Measurements from ENCODE around the gene BEST4. TPM values are rescaled to one million over a fixed set of nuclear protein-coding genes. Genes with fewer than 3 reads are reported as not detected.

BEST4 gene
- total RNA-seq, 1 experiment from 2014 or later, result not detected

- ChIA-PET CTCF (no interaction called here), POLR2A (ENCODE audit: unreplicated experiment) (interaction anchor here (0.6 kb wide), 1 partner anchor 56 kb away, joined by 4 read pairs; no protein-coding TSS in a partner anchor)
- no peaks in the 10 kb centered on the region for H3F3A ChIP-seq (ENCODE audit: low read length, unreplicated experiment)
- TF ChIP-seq EZH2phosphoT487 (IDR thresholded peaks at IDR 0.05; ENCODE audit: borderline replicate concordance, low read length), result no peak
- TF ChIP-seq EZH2 (IDR thresholded peaks at IDR 0.05; ENCODE audit: low read length, unreplicated experiment), result no peak
- TF ChIP-seq CTCF (conservative IDR thresholded peaks at IDR 0.05; ENCODE audit: low read depth, low read length), result no peak
- no TSS peak for BruUV-seq (replicated peaks)
- H3K27me3 ChIP-seq (ENCODE audit: low read length), result no peaks in the 10 kb centered on the region
- no peaks in the 10 kb centered on the region for H3K4me1 ChIP-seq (ENCODE audit: insufficient read depth, low read length)
- no peak overlapping the region for H2AFZ ChIP-seq (ENCODE audit: low read length)
- no peak overlapping the region for H3K27ac ChIP-seq (ENCODE audit: low read length)
- H3K9me2 ChIP-seq (replicated peaks; ENCODE audit: low read length), result no peaks in the 10 kb centered on the region
- no peak overlapping the region for H3K4me3 ChIP-seq (ENCODE audit: low read length)
- no peak for ATAC-seq
- DNase-seq, result no peak
- no peaks in the 10 kb centered on the region for H3K79me2 ChIP-seq (ENCODE audit: low read length)
- no peaks in the 10 kb centered on the region for H3K9me3 ChIP-seq (ENCODE audit: low read length)
- no peak overlapping the region for H3K9ac ChIP-seq (ENCODE audit: low read length)
- H3K36me3 ChIP-seq (ENCODE audit: low read depth, low read length), result no peaks in the 10 kb centered on the region
- no peaks in the 10 kb centered on the region for H4K20me1 ChIP-seq (ENCODE audit: low read length)
- intact Hi-C loops (cut with micrococcal nuclease), result no loop called here
- no peak overlapping the region for H3K4me2 ChIP-seq (ENCODE audit: low read length)
Observed at GRCh38 chr1:44787506-44787905, 464 bp downstream of the BEST4 start.

GRCh38 chr1:44786841-44787426, 1.0 kb downstream of the BEST4 start:
- no peak overlapping the region for H2AFZ ChIP-seq (ENCODE audit: low read length)
- H3K4me1 ChIP-seq (ENCODE audit: insufficient read depth, low read length), result no peaks in the 10 kb centered on the region
- no TSS peak for BruUV-seq (replicated peaks)
- H3K9me3 ChIP-seq (ENCODE audit: low read length), result no peaks in the 10 kb centered on the region
- no peaks in the 10 kb centered on the region for H3K9me2 ChIP-seq (replicated peaks; ENCODE audit: low read length)
- no peak overlapping the region for H3K4me3 ChIP-seq (ENCODE audit: low read length)
- no peak overlapping the region for H3K27ac ChIP-seq (ENCODE audit: low read length)
- no peak for TF ChIP-seq CTCF (conservative IDR thresholded peaks at IDR 0.05; ENCODE audit: low read depth, low read length)
- TF ChIP-seq EZH2 (IDR thresholded peaks at IDR 0.05; ENCODE audit: low read length, unreplicated experiment), result no peak
- TF ChIP-seq EZH2phosphoT487 (IDR thresholded peaks at IDR 0.05; ENCODE audit: borderline replicate concordance, low read length), result no peak
- H3K36me3 ChIP-seq (ENCODE audit: low read depth, low read length), result no peaks in the 10 kb centered on the region
- no peak overlapping the region for H3K9ac ChIP-seq (ENCODE audit: low read length)
- DNase-seq, result no peak
- ChIA-PET CTCF (no interaction called here), POLR2A (ENCODE audit: unreplicated experiment) (no interaction called here)
- intact Hi-C loops (cut with micrococcal nuclease), result no loop called here
- no peaks in the 10 kb centered on the region for H3K79me2 ChIP-seq (ENCODE audit: low read length)
- ATAC-seq, result no peak
- H3K27me3 ChIP-seq (ENCODE audit: low read length), result no peaks in the 10 kb centered on the region
- H4K20me1 ChIP-seq (ENCODE audit: low read length), result no peaks in the 10 kb centered on the region
- H3K4me2 ChIP-seq (ENCODE audit: low read length), result no peak overlapping the region
- H3F3A ChIP-seq (ENCODE audit: low read length, unreplicated experiment), result no peaks in the 10 kb centered on the region

GRCh38 chr1:44786138-44786840, 1.7 kb downstream of the BEST4 start:
- Histone ChIP-seq H4K20me1 (ENCODE audit: low read length) (no peaks in the 10 kb centered on the region), H2AFZ (ENCODE audit: low read length) (no peak overlapping the region), H3K4me1 (ENCODE audit: insufficient read depth, low read length) (no peaks in the 10 kb centered on the region), H3K27me3 (ENCODE audit: low read length) (no peaks in the 10 kb centered on the region), H3K4me3 (ENCODE audit: low read length) (no peak overlapping the region), H3K9me2 (replicated peaks; ENCODE audit: low read length) (no peaks in the 10 kb centered on the region), H3K9ac (ENCODE audit: low read length) (no peak overlapping the region), H3K9me3 (ENCODE audit: low read length) (no peaks in the 10 kb centered on the region), H3K36me3 (ENCODE audit: low read depth, low read length) (peaks cover 3% of the 10 kb centered on the region; the same call in 1 of the 2 replicates), H3F3A (ENCODE audit: low read length, unreplicated experiment) (peaks cover 5% of the 10 kb centered on the region), H3K79me2 (ENCODE audit: low read length) (no peaks in the 10 kb centered on the region), H3K4me2 (ENCODE audit: low read length) (no peak overlapping the region), H3K27ac (ENCODE audit: low read length) (no peak overlapping the region)
- no TSS peak for BruUV-seq (replicated peaks)
- ChIA-PET CTCF (no interaction called here), POLR2A (ENCODE audit: unreplicated experiment) (no interaction called here)
- DNase-seq (peak; percentile 29), ATAC-seq (no peak)
- intact Hi-C loops (cut with micrococcal nuclease), result no loop called here
- TF ChIP-seq CTCF (conservative IDR thresholded peaks at IDR 0.05; ENCODE audit: low read depth, low read length) (peak; percentile 69), EZH2phosphoT487 (IDR thresholded peaks at IDR 0.05; ENCODE audit: borderline replicate concordance, low read length) (no peak)
